CD4-positive, CD25-positive, alpha-beta regulatory T cell (primary cell): Measurements from ENCODE around the gene PDE7B. TPM values are rescaled to one million over a fixed set of nuclear protein-coding genes. Genes with fewer than 3 reads are reported as not detected.

Experiments used
- ATAC-seq, 2 donors: fragments of 150-1000 bp; cut with Tn5 transposase; one replicate each; pipeline ENCODE4 v1.10.0; 2021; ENCODE audit warnings: low read depth in 2 of 2, moderate number of reproducible peaks in 2 of 2, moderate library complexity in 1 of 2
- DNase-seq, 3 donors: peaks; one replicate each; pipeline versions ENCODE4 v3.0.0 to v3.0.0-alpha.2; 2012 to 2022; ENCODE audit warnings: mixed read lengths in 1 of 3
- H3K27ac ChIP-seq: one replicate; pipeline ENCODE4 v1.7.0; 2013; ENCODE audit warnings: mild to moderate bottlenecking, low read length; ENCODE audit not compliant: insufficient read depth, poor library complexity, severe bottlenecking
- H3K27me3 ChIP-seq: one replicate; pipeline ENCODE4 v1.7.0; 2013; ENCODE audit warnings: low read length; ENCODE audit not compliant: control insufficient read depth, insufficient read depth
- H3K36me3 ChIP-seq: one replicate; pipeline ENCODE4 v1.7.0; 2013; ENCODE audit warnings: mild to moderate bottlenecking, low read length, moderate library complexity; ENCODE audit not compliant: control insufficient read depth, insufficient read depth
- H3K4me1 ChIP-seq: 2 replicates; pipeline ENCODE4 v1.7.0; 2013; ENCODE audit warnings: mild to moderate bottlenecking, low read length; ENCODE audit not compliant: insufficient read depth, control insufficient read depth, poor library complexity, severe bottlenecking
- H3K4me3 ChIP-seq: one replicate; pipeline ENCODE4 v1.7.0; 2013; ENCODE audit warnings: low read depth, mild to moderate bottlenecking, low read length, moderate library complexity
- H3K9me3 ChIP-seq, 2 experiments: 1 replicate in 1 of 2; 2 replicates in 1 of 2; pipeline ENCODE4 v1.7.0; 2013; ENCODE audit warnings: low read length in 2 of 2, mild to moderate bottlenecking in 1 of 2, moderate library complexity in 1 of 2; ENCODE audit not compliant: control insufficient read depth in 2 of 2
- H3K27ac Mint-ChIP-seq, 3 donors: one replicate each; pipeline ENCODE4 v1.8.0; 2020 to 2022; ENCODE audit warnings: mild to moderate bottlenecking in 3 of 3, mixed read lengths in 3 of 3, moderate library complexity in 2 of 3
- H3K27me3 Mint-ChIP-seq: one replicate; pipeline ENCODE4 v1.8.0; 2022; ENCODE audit warnings: mild to moderate bottlenecking, mixed read lengths
- H3K36me3 Mint-ChIP-seq: one replicate; pipeline ENCODE4 v1.8.0; 2020; ENCODE audit warnings: mixed read lengths
- H3K4me1 Mint-ChIP-seq, 4 donors: one replicate each; pipeline ENCODE4 v1.8.0; 2020 to 2022; ENCODE audit warnings: mixed read lengths in 4 of 4, mild to moderate bottlenecking in 1 of 4
- H3K4me3 Mint-ChIP-seq, 4 donors: one replicate each; pipeline ENCODE4 v1.8.0; 2020 to 2022; ENCODE audit warnings: mild to moderate bottlenecking in 4 of 4, mixed read lengths in 4 of 4, moderate library complexity in 3 of 4
- H3K9me3 Mint-ChIP-seq, 7 donors: one replicate each; pipeline ENCODE4 v1.8.0; 2020 to 2022; ENCODE audit warnings: mixed read lengths in 7 of 7, mild to moderate bottlenecking in 3 of 7, moderate library complexity in 2 of 7
- polyA plus RNA-seq, 4 donors: library from polyadenylated mRNA; unstranded; fragments of 300-500 nt; fragmentation: Illumina TruSeq; gene quantifications; one replicate each; pipeline ENCODE4 v1.2.3, GENCODE V29; 2021
- total RNA-seq: library from RNA; stranded (reverse); gene quantifications from one replicate; pipeline ENCODE4 v1.2.3, GENCODE V29; 2022

Gene PDE7B
- total and polyA plus RNA-seq, 5 donors from 2014 or later: 0.03 to 0.25 (median 0.07) TPM; not detected in 1

GRCh38 chr6:135920689-135921088, 69.2 kb downstream of the PDE7B start:
- Histone ChIP-seq H3K36me3 (no peaks in the 10 kb centered on the region), H3K4me1 (no peaks in the 10 kb centered on the region), H3K4me3 (no peak overlapping the region), H3K9me3 (no peaks in the 10 kb centered on the region), H3K27ac (no peak overlapping the region), H3K27me3 (no peaks in the 10 kb centered on the region)
- no peak overlapping the region for H3K4me3 Mint-ChIP-seq
- peaks cover 0 to 2% (median 0%) of the 10 kb centered on the region in 7 donors for H3K9me3 Mint-ChIP-seq
- H3K4me1 Mint-ChIP-seq: no peaks in the 10 kb centered on the region
- no peak for ATAC-seq
- no peak overlapping the region for H3K27ac Mint-ChIP-seq
- no peaks in the 10 kb centered on the region for H3K36me3 Mint-ChIP-seq
- DNase-seq: no peak
- H3K27me3 Mint-ChIP-seq: peaks cover 8% of the 10 kb centered on the region

GRCh38 chr6:135921188-135921587, 69.7 kb downstream of the PDE7B start:
- H3K27me3 ChIP-seq: no peaks in the 10 kb centered on the region
- H3K4me3 Mint-ChIP-seq: no peak overlapping the region
- H3K27ac ChIP-seq: no peak overlapping the region
- no peaks in the 10 kb centered on the region for H3K4me1 Mint-ChIP-seq
- H3K4me1 ChIP-seq: no peaks in the 10 kb centered on the region
- peaks cover 8% of the 10 kb centered on the region for H3K27me3 Mint-ChIP-seq
- H3K9me3 Mint-ChIP-seq: peaks cover 0 to 2% (median 0%) of the 10 kb centered on the region in 7 donors
- DNase-seq (no peak), ATAC-seq (no peak)
- no peaks in the 10 kb centered on the region for H3K36me3 ChIP-seq
- H3K27ac Mint-ChIP-seq: no peak overlapping the region
- H3K9me3 ChIP-seq: no peaks in the 10 kb centered on the region
- no peak overlapping the region for H3K4me3 ChIP-seq
- H3K36me3 Mint-ChIP-seq: no peaks in the 10 kb centered on the region

- H3K9me3 ChIP-seq: no peaks in the 10 kb centered on the region
- H3K36me3 ChIP-seq: no peaks in the 10 kb centered on the region
- H3K9me3 Mint-ChIP-seq: peaks cover 0 to 2% (median 0%) of the 10 kb centered on the region in 7 donors
- peaks cover 8% of the 10 kb centered on the region for H3K27me3 Mint-ChIP-seq
- H3K36me3 Mint-ChIP-seq: no peaks in the 10 kb centered on the region
- no peaks in the 10 kb centered on the region for H3K4me1 Mint-ChIP-seq
- no peak for ATAC-seq
- H3K27ac Mint-ChIP-seq: no peak overlapping the region
- H3K27me3 ChIP-seq: no peaks in the 10 kb centered on the region
- DNase-seq: no peak
- no peak overlapping the region for H3K4me3 Mint-ChIP-seq
- no peak overlapping the region for H3K27ac ChIP-seq
- H3K4me3 ChIP-seq: no peak overlapping the region
- no peaks in the 10 kb centered on the region for H3K4me1 ChIP-seq
These were observed 70.7 kb downstream of the PDE7B start for GRCh38 chr6:135922174-135922573.

GRCh38 chr6:135922746-135923145, 71.2 kb downstream of the PDE7B start:
- Histone ChIP-seq H3K4me1 (no peaks in the 10 kb centered on the region), H3K9me3 (no peaks in the 10 kb centered on the region), H3K27me3 (no peaks in the 10 kb centered on the region), H3K36me3 (no peaks in the 10 kb centered on the region), H3K27ac (no peak overlapping the region), H3K4me3 (no peak overlapping the region)
- ATAC-seq (no peak), DNase-seq (no peak)
- Mint-ChIP-seq H3K4me1 (no peaks in the 10 kb centered on the region), H3K4me3 (no peak overlapping the region), H3K27ac (no peak overlapping the region), H3K36me3 (no peaks in the 10 kb centered on the region), H3K27me3 (peaks cover 8% of the 10 kb centered on the region), H3K9me3 (peaks cover 0 to 2% (median 0%) of the 10 kb centered on the region in 7 donors)

GRCh38 chr6:135932651-135933050, 81.2 kb downstream of the PDE7B start:
- H3K4me1 Mint-ChIP-seq: peaks cover 0 to 3% (median under 1%) of the 10 kb centered on the region in 4 donors
- Histone ChIP-seq H3K4me3 (no peak overlapping the region), H3K27ac (no peak overlapping the region), H3K4me1 (no peaks in the 10 kb centered on the region), H3K27me3 (no peaks in the 10 kb centered on the region), H3K9me3 (no peaks in the 10 kb centered on the region), H3K36me3 (no peaks in the 10 kb centered on the region)
- H3K36me3 Mint-ChIP-seq: no peaks in the 10 kb centered on the region
- peaks cover 0 to 3% (median 0%) of the 10 kb centered on the region in 7 donors for H3K9me3 Mint-ChIP-seq
- ATAC-seq (no peak), DNase-seq (no peak)
- H3K4me3 Mint-ChIP-seq: no peak overlapping the region
- H3K27ac Mint-ChIP-seq: no peak overlapping the region
- no peaks in the 10 kb centered on the region for H3K27me3 Mint-ChIP-seq

- no peaks in the 10 kb centered on the region for H3K27me3 Mint-ChIP-seq
- H3K27ac ChIP-seq: no peak overlapping the region
- no peaks in the 10 kb centered on the region for H3K9me3 ChIP-seq
These were observed 84.6 kb downstream of the PDE7B start for GRCh38 chr6:135935941-135936601.

GRCh38 chr6:135936606-135937005, 85.1 kb downstream of the PDE7B start:
- no peak overlapping the region for H3K4me3 Mint-ChIP-seq
- no peak for DNase-seq
- no peak overlapping the region for H3K27ac Mint-ChIP-seq
- H3K4me1 ChIP-seq: no peaks in the 10 kb centered on the region
- no peak overlapping the region for H3K4me3 ChIP-seq
- no peaks in the 10 kb centered on the region for H3K4me1 Mint-ChIP-seq
- no peaks in the 10 kb centered on the region for H3K36me3 ChIP-seq
- no peaks in the 10 kb centered on the region for H3K27me3 Mint-ChIP-seq
- H3K27me3 ChIP-seq: no peaks in the 10 kb centered on the region
- no peaks in the 10 kb centered on the region for H3K9me3 Mint-ChIP-seq
- H3K27ac ChIP-seq: no peak overlapping the region
- no peak for ATAC-seq
- H3K9me3 ChIP-seq: no peaks in the 10 kb centered on the region
- H3K36me3 Mint-ChIP-seq: no peaks in the 10 kb centered on the region

More at GRCh38 chr6:135935941-135936601, 84.6 kb downstream of the PDE7B start:
- ATAC-seq (no peak), DNase-seq (no peak)
- no peak overlapping the region for H3K4me3 ChIP-seq
- no peaks in the 10 kb centered on the region for H3K4me1 ChIP-seq
- H3K9me3 Mint-ChIP-seq: no peaks in the 10 kb centered on the region
- H3K36me3 ChIP-seq: no peaks in the 10 kb centered on the region
- H3K27ac Mint-ChIP-seq: no peak overlapping the region
- no peak overlapping the region for H3K4me3 Mint-ChIP-seq
- H3K27me3 ChIP-seq: no peaks in the 10 kb centered on the region
- no peaks in the 10 kb centered on the region for H3K36me3 Mint-ChIP-seq
- no peaks in the 10 kb centered on the region for H3K4me1 Mint-ChIP-seq

- ATAC-seq (no peak), DNase-seq (no peak)
- H3K4me1 Mint-ChIP-seq: no peaks in the 10 kb centered on the region
- H3K9me3 Mint-ChIP-seq: no peaks in the 10 kb centered on the region
- H3K27ac Mint-ChIP-seq: no peak overlapping the region
- no peaks in the 10 kb centered on the region for H3K9me3 ChIP-seq
- no peaks in the 10 kb centered on the region for H3K36me3 Mint-ChIP-seq
- H3K27me3 ChIP-seq: no peaks in the 10 kb centered on the region
- no peak overlapping the region for H3K27ac ChIP-seq
- no peak overlapping the region for H3K4me3 ChIP-seq
- no peaks in the 10 kb centered on the region for H3K36me3 ChIP-seq
- no peaks in the 10 kb centered on the region for H3K4me1 ChIP-seq
- no peaks in the 10 kb centered on the region for H3K27me3 Mint-ChIP-seq
- H3K4me3 Mint-ChIP-seq: no peak overlapping the region
These were observed 85.6 kb downstream of the PDE7B start for GRCh38 chr6:135937106-135937505.
